Suprapubic skin (tissue), 4 donors: ENCODE results near the gene THSD7A.

ENCODE experiments used
- EP300 ChIP-seq: sonication (generic); formaldehyde crosslinking; IDR thresholded peaks from one replicate; pipeline ENCODE4 v1.6.1; 2017; ENCODE audit warnings: antibody characterized with exemption
- POLR2A ChIP-seq, 2 donors: fragments of 450-650 bp; IDR thresholded peaks; one replicate each; pipeline ENCODE4 v1.6.1; 2017; ENCODE audit warnings: antibody characterized with exemption in 2 of 2, mild to moderate bottlenecking in 2 of 2, moderate library complexity in 2 of 2
- POLR2AphosphoS5 ChIP-seq, 3 donors: sonication (generic); formaldehyde crosslinking; IDR thresholded peaks; one replicate each; pipeline ENCODE4 v1.6.1; 2017; ENCODE audit warnings: antibody characterized with exemption in 3 of 3
- TF ChIP-seq, protein P1 (sequence below), 2 donors: fragments of 200-600 bp in 1 of 2; fragments of 450-650 bp in 1 of 2; sonication (generic) in 1 of 2; IDR thresholded peaks; one replicate each; pipeline ENCODE4 v1.5.1; 2016 to 2019; ENCODE audit warnings: antibody characterized with exemption in 2 of 2, mild to moderate bottlenecking in 1 of 2, moderate library complexity in 1 of 2

DNA sequence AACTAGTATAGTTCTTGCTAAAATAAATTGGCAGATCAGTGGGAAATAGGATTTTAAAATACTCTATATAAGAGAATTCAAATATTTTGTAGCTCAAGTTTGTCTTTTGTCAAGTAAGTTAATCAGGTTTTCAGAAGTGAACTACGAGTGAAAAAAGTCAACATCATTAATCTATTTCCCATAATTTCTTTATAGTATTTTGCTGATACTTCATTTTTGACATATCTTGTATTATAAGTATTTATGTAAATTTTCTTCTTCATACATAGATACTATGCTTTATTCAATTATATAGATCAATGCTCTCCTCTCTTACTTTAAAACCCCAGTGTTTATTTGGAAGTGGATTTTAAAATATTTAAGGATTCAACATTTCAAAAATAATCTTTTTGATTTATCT is 360.7 kb downstream of the THSD7A start:
- TF ChIP-seq, protein P1, sequence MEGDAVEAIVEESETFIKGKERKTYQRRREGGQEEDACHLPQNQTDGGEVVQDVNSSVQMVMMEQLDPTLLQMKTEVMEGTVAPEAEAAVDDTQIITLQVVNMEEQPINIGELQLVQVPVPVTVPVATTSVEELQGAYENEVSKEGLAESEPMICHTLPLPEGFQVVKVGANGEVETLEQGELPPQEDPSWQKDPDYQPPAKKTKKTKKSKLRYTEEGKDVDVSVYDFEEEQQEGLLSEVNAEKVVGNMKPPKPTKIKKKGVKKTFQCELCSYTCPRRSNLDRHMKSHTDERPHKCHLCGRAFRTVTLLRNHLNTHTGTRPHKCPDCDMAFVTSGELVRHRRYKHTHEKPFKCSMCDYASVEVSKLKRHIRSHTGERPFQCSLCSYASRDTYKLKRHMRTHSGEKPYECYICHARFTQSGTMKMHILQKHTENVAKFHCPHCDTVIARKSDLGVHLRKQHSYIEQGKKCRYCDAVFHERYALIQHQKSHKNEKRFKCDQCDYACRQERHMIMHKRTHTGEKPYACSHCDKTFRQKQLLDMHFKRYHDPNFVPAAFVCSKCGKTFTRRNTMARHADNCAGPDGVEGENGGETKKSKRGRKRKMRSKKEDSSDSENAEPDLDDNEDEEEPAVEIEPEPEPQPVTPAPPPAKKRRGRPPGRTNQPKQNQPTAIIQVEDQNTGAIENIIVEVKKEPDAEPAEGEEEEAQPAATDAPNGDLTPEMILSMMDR (IDR thresholded peaks at IDR 0.05) = no peak
- TF ChIP-seq POLR2A (IDR thresholded peaks at IDR 0.05) (no peak), EP300 (no peak), POLR2AphosphoS5 (IDR thresholded peaks at IDR 0.05) (no peak)
